DOHH2 (cell line): ENCODE measurements around the gene CYSLTR2.

Experiments
- H3F3A ChIP-seq: fragments of 200-600 bp; sonication (generic), shearing (Covaris generic); 2 replicates; pipeline ENCODE4 v1.6.0; 2016; ENCODE audit warnings: antibody characterized with exemption, mild to moderate bottlenecking; ENCODE audit not compliant: control insufficient read depth, insufficient read depth
- H3K27ac ChIP-seq: fragments of 200-600 bp; sonication (generic); 2 replicates; pipeline ENCODE4 v1.5.1; 2014; ENCODE audit warnings: low read depth, mild to moderate bottlenecking, low read length, moderate library complexity
- H3K27me3 ChIP-seq: fragments of 200-600 bp; sonication (generic); 2 replicates; pipeline ENCODE4 v1.6.1; 2014; ENCODE audit warnings: mild to moderate bottlenecking, low read length, mixed read lengths; ENCODE audit not compliant: control insufficient read depth
- H3K36me3 ChIP-seq: fragments of 200-600 bp; sonication (generic); 2 replicates; pipeline ENCODE4 v1.6.1; 2014; ENCODE audit warnings: mild to moderate bottlenecking, low read length, moderate library complexity, mixed read lengths; ENCODE audit not compliant: control insufficient read depth
- H3K4me1 ChIP-seq: fragments of 200-600 bp; sonication (generic); 2 replicates; pipeline ENCODE4 v1.6.1; 2014; ENCODE audit warnings: mild to moderate bottlenecking, low read length, mixed read lengths; ENCODE audit not compliant: control insufficient read depth
- H3K4me2 ChIP-seq: fragments of 200-600 bp; sonication (generic); 2 replicates; pipeline ENCODE4 v1.6.0; 2014; ENCODE audit warnings: mild to moderate bottlenecking, low read length, moderate library complexity
- H3K4me3 ChIP-seq: fragments of 200-600 bp; sonication (generic); 2 replicates; pipeline ENCODE4 v1.5.1; 2014; ENCODE audit warnings: mild to moderate bottlenecking, low read length, mixed read lengths
- H3K79me2 ChIP-seq: fragments of 200-600 bp; sonication (generic); 2 replicates; pipeline ENCODE4 v1.6.1; 2014; ENCODE audit warnings: mild to moderate bottlenecking, low read length, mixed read lengths; ENCODE audit not compliant: control insufficient read depth
- H3K9me2 ChIP-seq: fragments of 200-600 bp; sonication (generic); replicated peaks from 2 replicates; pipeline ENCODE4 v1.6.1; 2014; ENCODE audit warnings: mild to moderate bottlenecking, low read length, mixed read lengths; ENCODE audit not compliant: control insufficient read depth
- H3K9me3 ChIP-seq: fragments of 200-600 bp; sonication (generic); 2 replicates; pipeline ENCODE4 v1.6.1; 2014; ENCODE audit warnings: antibody characterized with exemption, low read length, mixed read lengths; ENCODE audit not compliant: control insufficient read depth, insufficient read depth
- H4K20me1 ChIP-seq: fragments of 200-600 bp; sonication (generic); 2 replicates; pipeline ENCODE4 v1.6.0; 2014; ENCODE audit warnings: low read depth, mild to moderate bottlenecking, antibody characterized with exemption, low read length, moderate library complexity; ENCODE audit not compliant: control insufficient read depth, insufficient read depth
- EZH2phosphoT487 ChIP-seq: fragments of 200-600 bp; sonication (generic); IDR thresholded peaks from 2 replicates; pipeline ENCODE4 v1.6.1; 2017; ENCODE audit warnings: borderline replicate concordance, mild to moderate bottlenecking, antibody characterized with exemption, low read length, moderate library complexity, mixed read lengths
- TF ChIP-seq, protein P1 (sequence below): fragments of 200-600 bp; sonication (generic); IDR thresholded peaks from one replicate; pipeline ENCODE4 v1.5.1; 2014; ENCODE audit warnings: antibody characterized with exemption, mild to moderate bottlenecking, low read depth, low read length; ENCODE audit not compliant: poor library complexity, severe bottlenecking

The CYSLTR2 gene

GRCh38 chr13:48726711-48727110 lies 73.0 kb downstream of the CYSLTR2 start:
- Histone ChIP-seq H3K4me2 (no peak overlapping the region), H3K4me3 (no peak overlapping the region), H3K27me3 (no peaks in the 10 kb centered on the region), H3K79me2 (no peaks in the 10 kb centered on the region), H3K9me3 (no peaks in the 10 kb centered on the region), H3F3A (no peaks in the 10 kb centered on the region), H3K27ac (no peak overlapping the region), H3K4me1 (no peaks in the 10 kb centered on the region), H4K20me1 (no peaks in the 10 kb centered on the region), H3K36me3 (no peaks in the 10 kb centered on the region), H3K9me2 (no peaks in the 10 kb centered on the region)
- no peak for TF ChIP-seq EZH2phosphoT487
- TF ChIP-seq, protein P1, sequence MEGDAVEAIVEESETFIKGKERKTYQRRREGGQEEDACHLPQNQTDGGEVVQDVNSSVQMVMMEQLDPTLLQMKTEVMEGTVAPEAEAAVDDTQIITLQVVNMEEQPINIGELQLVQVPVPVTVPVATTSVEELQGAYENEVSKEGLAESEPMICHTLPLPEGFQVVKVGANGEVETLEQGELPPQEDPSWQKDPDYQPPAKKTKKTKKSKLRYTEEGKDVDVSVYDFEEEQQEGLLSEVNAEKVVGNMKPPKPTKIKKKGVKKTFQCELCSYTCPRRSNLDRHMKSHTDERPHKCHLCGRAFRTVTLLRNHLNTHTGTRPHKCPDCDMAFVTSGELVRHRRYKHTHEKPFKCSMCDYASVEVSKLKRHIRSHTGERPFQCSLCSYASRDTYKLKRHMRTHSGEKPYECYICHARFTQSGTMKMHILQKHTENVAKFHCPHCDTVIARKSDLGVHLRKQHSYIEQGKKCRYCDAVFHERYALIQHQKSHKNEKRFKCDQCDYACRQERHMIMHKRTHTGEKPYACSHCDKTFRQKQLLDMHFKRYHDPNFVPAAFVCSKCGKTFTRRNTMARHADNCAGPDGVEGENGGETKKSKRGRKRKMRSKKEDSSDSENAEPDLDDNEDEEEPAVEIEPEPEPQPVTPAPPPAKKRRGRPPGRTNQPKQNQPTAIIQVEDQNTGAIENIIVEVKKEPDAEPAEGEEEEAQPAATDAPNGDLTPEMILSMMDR, result no peak

DNA sequence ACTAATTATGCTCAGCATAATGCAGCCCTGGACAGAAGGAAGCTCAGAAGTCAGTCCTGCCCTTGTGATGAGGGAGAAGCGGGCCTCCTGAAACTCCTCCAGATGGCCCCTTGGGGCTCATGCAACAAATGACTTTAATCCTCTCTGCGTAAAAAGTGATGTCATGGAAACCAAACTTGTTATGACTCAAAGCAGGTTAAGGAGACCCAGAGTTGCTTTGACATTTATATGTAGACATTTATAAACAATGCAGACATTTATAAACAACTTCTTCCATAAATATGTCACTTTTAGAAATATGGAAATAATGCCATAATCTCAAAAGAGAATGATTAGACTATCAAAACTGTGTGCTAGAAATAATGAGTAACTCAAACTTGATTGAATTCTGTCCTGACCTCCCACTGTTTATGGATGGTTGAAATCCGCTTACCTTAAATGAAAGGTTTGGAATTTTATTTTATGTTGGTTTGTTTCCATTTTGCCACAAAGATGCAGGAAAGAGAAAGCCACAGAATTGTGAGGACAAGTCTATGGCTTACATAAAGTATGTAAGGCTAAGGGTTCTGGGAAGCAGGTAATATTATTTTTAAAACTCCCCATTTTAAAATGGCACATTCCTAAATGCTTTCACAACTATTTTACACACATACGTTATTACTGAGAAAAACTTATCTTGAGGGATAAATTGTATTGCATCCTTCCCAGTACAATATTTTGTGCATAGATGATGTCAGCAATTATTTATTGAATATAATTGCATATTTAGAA lies 73.7 kb downstream of the CYSLTR2 start:
- no peaks in the 10 kb centered on the region for H3K79me2 ChIP-seq
- no peaks in the 10 kb centered on the region for H3K27me3 ChIP-seq
- H3K4me1 ChIP-seq, result no peaks in the 10 kb centered on the region
- H3F3A ChIP-seq, result no peaks in the 10 kb centered on the region
- TF ChIP-seq, protein P1, result no peak
- no peak overlapping the region for H3K4me3 ChIP-seq
- no peak overlapping the region for H3K27ac ChIP-seq
- H3K4me2 ChIP-seq, result no peak overlapping the region
- H3K36me3 ChIP-seq, result no peaks in the 10 kb centered on the region
- H3K9me3 ChIP-seq, result no peaks in the 10 kb centered on the region
- no peaks in the 10 kb centered on the region for H4K20me1 ChIP-seq
- no peaks in the 10 kb centered on the region for H3K9me2 ChIP-seq

DNA sequence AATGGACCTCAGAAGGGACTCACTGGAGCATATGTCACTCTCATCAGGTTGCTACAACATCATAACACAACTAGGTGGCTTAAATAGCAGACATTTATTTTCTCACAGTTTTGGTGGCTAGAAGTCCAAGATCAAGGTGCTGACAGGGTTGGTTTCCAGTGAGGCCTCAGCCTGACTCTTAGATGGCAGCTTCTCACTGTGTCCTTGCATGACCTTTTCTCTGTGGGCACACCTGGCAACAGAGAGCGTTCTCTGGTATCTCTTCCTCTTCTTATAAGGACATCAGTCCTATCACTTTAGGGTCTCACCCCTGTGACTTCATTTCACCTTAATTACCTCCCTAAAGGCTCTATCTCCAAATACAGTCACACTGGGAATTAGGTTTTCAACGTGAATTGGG lies 74.5 kb downstream of the CYSLTR2 start:
- no peaks in the 10 kb centered on the region for H3K36me3 ChIP-seq
- H3K4me3 ChIP-seq, result no peak overlapping the region
- no peaks in the 10 kb centered on the region for H3K79me2 ChIP-seq
- H4K20me1 ChIP-seq, result no peaks in the 10 kb centered on the region
- H3K27ac ChIP-seq, result no peak overlapping the region
- TF ChIP-seq EZH2phosphoT487, result no peak
- TF ChIP-seq, protein P1, result no peak
- no peaks in the 10 kb centered on the region for H3F3A ChIP-seq
- H3K9me3 ChIP-seq, result no peaks in the 10 kb centered on the region
- H3K4me1 ChIP-seq, result no peaks in the 10 kb centered on the region
- no peaks in the 10 kb centered on the region for H3K9me2 ChIP-seq
- H3K27me3 ChIP-seq, result no peaks in the 10 kb centered on the region
- H3K4me2 ChIP-seq, result no peak overlapping the region
